Spleen (tissue), 11 donors: ENCODE measurements around the gene PRR13. TPM values are rescaled to one million over a fixed set of nuclear protein-coding genes. Genes with fewer than 3 reads are reported as not detected.
"Not testable (repeated sequence)": the region's sequence is repeated elsewhere in the genome, so short reads cannot be mapped to it uniquely, and the experiment has no call there.

Experiments used
- DNase-seq: peaks from one replicate; pipeline ENCODE4 v3.0.0-alpha.2; 2020
- H3K27ac ChIP-seq, 8 donors: fragments of 200-600 bp; sonication (generic) in 7 of 8; 1 replicate in 4 of 8; 2 replicates in 4 of 8; pipeline versions ENCODE4 v1.5.0 to v1.8.0; 2016 to 2021; ENCODE audit warnings: inconsistent platforms in 4 of 8, mild to moderate bottlenecking in 4 of 8, moderate library complexity in 1 of 8
- H3K27me3 ChIP-seq, 7 donors: fragments of 200-600 bp; sonication (generic) in 6 of 7; replicated peaks in 1 of 7; 1 replicate in 4 of 7; 2 replicates in 3 of 7; pipeline versions ENCODE4 v1.5.0 to v1.8.0; 2016 to 2021; ENCODE audit warnings: inconsistent platforms in 3 of 7, mild to moderate bottlenecking in 1 of 7
- H3K36me3 ChIP-seq, 6 donors: fragments of 200-600 bp; sonication (generic) in 5 of 6; 1 replicate in 4 of 6; 2 replicates in 2 of 6; pipeline versions ENCODE4 v1.5.0 to v1.8.0; 2016 to 2021; ENCODE audit warnings: inconsistent platforms in 2 of 6
- H3K4me1 ChIP-seq, 6 donors: fragments of 200-600 bp; sonication (generic) in 5 of 6; 1 replicate in 3 of 6; 2 replicates in 3 of 6; pipeline versions ENCODE4 v1.5.0 to v1.8.0; 2016 to 2021; ENCODE audit warnings: inconsistent platforms in 3 of 6
- H3K4me3 ChIP-seq, 8 donors: fragments of 200-600 bp; sonication (generic) in 7 of 8; 1 replicate in 4 of 8; 2 replicates in 4 of 8; pipeline versions ENCODE4 v1.5.0 to v1.8.0; 2016 to 2021; ENCODE audit warnings: inconsistent platforms in 4 of 8, mild to moderate bottlenecking in 4 of 8, moderate library complexity in 2 of 8
- H3K9me3 ChIP-seq, 8 donors: fragments of 200-600 bp; sonication (generic) in 7 of 8; 1 replicate in 4 of 8; 2 replicates in 4 of 8; pipeline versions ENCODE4 v1.5.0 to v1.8.0; 2016 to 2021; ENCODE audit warnings: inconsistent platforms in 4 of 8
- POLR2A ChIP-seq, 3 donors: fragments of 450-650 bp; IDR thresholded peaks; one replicate each; pipeline ENCODE4 v1.5.1; 2017; ENCODE audit warnings: antibody characterized with exemption in 3 of 3, mild to moderate bottlenecking in 1 of 3
- POLR2AphosphoS5 ChIP-seq, 3 donors: sonication (generic); formaldehyde crosslinking; IDR thresholded peaks; one replicate each; pipeline ENCODE4 v1.5.1; 2017; ENCODE audit warnings: antibody characterized with exemption in 3 of 3
- WGBS, 5 donors: extraction: QIAGEN DNeasy Blood & Tissue Kit in 3 of 5; methylation state at CpG; one replicate each; pipeline versions ENCODE4 v1.1.5 to v1.1.7; 2013 to 2018; 5-methylcytosine and 5-hydroxymethylcytosine counted together
- intact Hi-C: fragments of 100-400 bp; cut with DNase I; formaldehyde crosslinking; loops from one replicate; pipeline ENCODE4 v1.15.0; 2023; ENCODE audit warnings: low total_unique reads
- polyA plus RNA-seq, 3 donors: library from polyadenylated mRNA; stranded (reverse); fragments of 200-250 nt; gene quantifications; one replicate each; pipeline ENCODE4 v1.2.1, GENCODE V29; 2013
- total RNA-seq, 7 donors: library from RNA; depleted of rRNA in 3 of 7; stranded (reverse); fragments of >200 nt in 3 of 7; fragmentation: NEBNext Ultra II Directional in 4 of 7; extraction: Animal tissue kit (Norgen Biotek cat#: 25700) in 4 of 7; gene quantifications; one replicate each; pipeline versions ENCODE4 v1.1.0 to v1.2.1, GENCODE V29; 2016 to 2021
- TF ChIP-seq, protein P1 (sequence below), 11 experiments: fragments of 200-600 bp in 7 of 11; fragments of 450-650 bp in 4 of 11; sonication (generic) in 4 of 11; IDR thresholded peaks in 8 of 11; conservative IDR thresholded peaks in 3 of 11; 1 replicate in 7 of 11; 2 replicates in 4 of 11; pipeline versions ENCODE4 v1.4.0 to v1.8.0; 2016 to 2021; ENCODE audit warnings: antibody characterized with exemption in 11 of 11, inconsistent platforms in 4 of 11, mild to moderate bottlenecking in 1 of 11
- donor health status: healthy with polysubstance abuse.
- donor health status: DM: no; HTN: no; CAD: no; lungs with moderate emphysema.
- donor health status: DM: no; HTN: no; CAD: no.
- donor health status: Bipolar disorder and iron deficiency.
- donor health status: healthy.
- donor health status: DM: no; HTN: no; CAD: no.
- donor health status: DM: yes; HTN: yes; CAD: no.

PRR13 gene
- total and polyA plus RNA-seq, 10 donors, result 127 to 262 (median 209) TPM

GRCh38 chr12:53479331-53479730, 37.8 kb downstream of the PRR13 start:
- H3K4me1 ChIP-seq, result peaks cover 0 to 77% (median 42%) of the 10 kb centered on the region in 6 donors
- H3K4me3 ChIP-seq, result no peak overlapping the region
- TF ChIP-seq, protein P1, sequence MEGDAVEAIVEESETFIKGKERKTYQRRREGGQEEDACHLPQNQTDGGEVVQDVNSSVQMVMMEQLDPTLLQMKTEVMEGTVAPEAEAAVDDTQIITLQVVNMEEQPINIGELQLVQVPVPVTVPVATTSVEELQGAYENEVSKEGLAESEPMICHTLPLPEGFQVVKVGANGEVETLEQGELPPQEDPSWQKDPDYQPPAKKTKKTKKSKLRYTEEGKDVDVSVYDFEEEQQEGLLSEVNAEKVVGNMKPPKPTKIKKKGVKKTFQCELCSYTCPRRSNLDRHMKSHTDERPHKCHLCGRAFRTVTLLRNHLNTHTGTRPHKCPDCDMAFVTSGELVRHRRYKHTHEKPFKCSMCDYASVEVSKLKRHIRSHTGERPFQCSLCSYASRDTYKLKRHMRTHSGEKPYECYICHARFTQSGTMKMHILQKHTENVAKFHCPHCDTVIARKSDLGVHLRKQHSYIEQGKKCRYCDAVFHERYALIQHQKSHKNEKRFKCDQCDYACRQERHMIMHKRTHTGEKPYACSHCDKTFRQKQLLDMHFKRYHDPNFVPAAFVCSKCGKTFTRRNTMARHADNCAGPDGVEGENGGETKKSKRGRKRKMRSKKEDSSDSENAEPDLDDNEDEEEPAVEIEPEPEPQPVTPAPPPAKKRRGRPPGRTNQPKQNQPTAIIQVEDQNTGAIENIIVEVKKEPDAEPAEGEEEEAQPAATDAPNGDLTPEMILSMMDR (IDR thresholded peaks at IDR 0.05 in 8 of 11, conservative IDR thresholded peaks at IDR 0.05 in 3 of 11), result no peak
- no peak for TF ChIP-seq POLR2AphosphoS5 (IDR thresholded peaks at IDR 0.05)
- TF ChIP-seq POLR2A (IDR thresholded peaks at IDR 0.05), result no peak
- peak overlapping the region in 2 of 8 donors; percentile 9 to 22 for H3K27ac ChIP-seq
- peaks cover 8 to 100% (median 96%) of the 10 kb centered on the region in 6 donors for H3K36me3 ChIP-seq
- intact Hi-C loops, result no loop called here
- H3K9me3 ChIP-seq, result no peaks in the 10 kb centered on the region
- H3K27me3 ChIP-seq, result no peaks in the 10 kb centered on the region
- 82 to 94% (median 90%) methylated on average over 5 of the region's 5 CpGs for WGBS, 5 donors
- no peak for DNase-seq

DNA sequence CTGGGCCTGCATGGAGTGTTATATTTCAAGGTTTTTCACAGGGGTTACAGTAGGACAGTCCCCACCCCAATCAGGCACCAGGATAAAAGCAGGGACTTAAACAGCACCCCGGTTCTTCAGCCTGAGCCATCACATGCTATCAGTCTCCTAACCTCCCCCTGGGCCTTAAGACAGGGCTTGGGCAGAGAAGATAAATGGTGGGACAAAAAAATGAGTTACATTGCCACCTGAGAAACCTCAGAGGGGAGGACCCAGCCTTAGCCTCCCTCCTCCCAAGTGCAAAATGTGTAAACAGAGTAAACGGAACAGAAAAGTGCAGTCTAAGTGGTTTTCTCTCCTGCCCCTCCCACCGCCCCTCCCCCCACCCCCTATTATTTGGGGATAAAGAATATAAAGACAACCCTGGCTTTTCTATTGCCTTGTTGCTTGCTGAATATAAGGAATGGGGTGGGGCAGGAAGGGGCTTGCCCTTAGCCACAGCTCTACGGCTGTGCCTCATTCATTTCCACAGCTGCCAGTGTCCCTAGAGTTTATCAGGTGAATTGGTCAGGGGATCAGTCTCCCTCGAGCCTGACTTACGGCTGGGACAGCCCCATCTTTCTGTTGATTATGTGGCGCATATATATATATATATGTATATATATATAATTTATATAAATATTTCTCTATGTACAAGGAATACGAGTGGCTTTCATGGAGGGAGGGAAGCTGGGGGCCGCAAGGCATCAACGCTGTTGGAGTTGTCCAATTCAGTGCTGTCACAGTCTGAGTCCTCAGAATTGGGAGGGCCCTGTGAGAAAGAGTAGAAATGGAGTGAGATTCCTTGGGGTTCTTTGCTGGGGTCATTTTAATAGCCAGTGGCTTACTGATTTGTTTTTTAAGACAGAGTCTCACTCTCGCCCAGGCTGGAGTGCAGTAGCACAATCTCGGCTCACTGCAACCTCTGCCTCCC, 39.2 kb downstream of the PRR13 start:
- no peaks in the 10 kb centered on the region for H3K9me3 ChIP-seq
- intact Hi-C loops, result no loop called here
- H3K4me1 ChIP-seq, result peaks cover 0 to 63% (median 31%) of the 10 kb centered on the region in 6 donors
- H3K4me3 ChIP-seq, result no peak overlapping the region
- no peak for DNase-seq
- peaks cover 6 to 100% (median 95%) of the 10 kb centered on the region in 6 donors for H3K36me3 ChIP-seq
- no peaks in the 10 kb centered on the region for H3K27me3 ChIP-seq
- peak overlapping the region in 4 of 8 donors; percentile 5 to 51 (median 36) for H3K27ac ChIP-seq
- TF ChIP-seq, protein P1 (IDR thresholded peaks at IDR 0.05 in 8 of 11, conservative IDR thresholded peaks at IDR 0.05 in 3 of 11), result no peak
- TF ChIP-seq POLR2A (IDR thresholded peaks at IDR 0.05), result no peak
- TF ChIP-seq POLR2AphosphoS5 (IDR thresholded peaks at IDR 0.05), result no peak
- 69 to 82% (median 80%) methylated on average over 12 of the region's 12 CpGs for WGBS, 5 donors

GRCh38 chr12:53481458-53481857, 39.9 kb downstream of the PRR13 start:
- Histone ChIP-seq H3K36me3 (peaks cover 6 to 100% (median 95%) of the 10 kb centered on the region in 6 donors), H3K27ac (peak overlapping the region in 4 of 8 donors; percentile 16 to 51 (median 32)), H3K4me1 (peaks cover 0 to 64% (median 29%) of the 10 kb centered on the region in 6 donors)
- DNase-seq, H3K4me3 ChIP-seq, H3K27me3 ChIP-seq, H3K9me3 ChIP-seq, intact Hi-C loops: not testable (repeated sequence)
- WGBS, 5 donors, result 74 to 86% (median 77%) methylated on average over 6 of the region's 6 CpGs

DNA sequence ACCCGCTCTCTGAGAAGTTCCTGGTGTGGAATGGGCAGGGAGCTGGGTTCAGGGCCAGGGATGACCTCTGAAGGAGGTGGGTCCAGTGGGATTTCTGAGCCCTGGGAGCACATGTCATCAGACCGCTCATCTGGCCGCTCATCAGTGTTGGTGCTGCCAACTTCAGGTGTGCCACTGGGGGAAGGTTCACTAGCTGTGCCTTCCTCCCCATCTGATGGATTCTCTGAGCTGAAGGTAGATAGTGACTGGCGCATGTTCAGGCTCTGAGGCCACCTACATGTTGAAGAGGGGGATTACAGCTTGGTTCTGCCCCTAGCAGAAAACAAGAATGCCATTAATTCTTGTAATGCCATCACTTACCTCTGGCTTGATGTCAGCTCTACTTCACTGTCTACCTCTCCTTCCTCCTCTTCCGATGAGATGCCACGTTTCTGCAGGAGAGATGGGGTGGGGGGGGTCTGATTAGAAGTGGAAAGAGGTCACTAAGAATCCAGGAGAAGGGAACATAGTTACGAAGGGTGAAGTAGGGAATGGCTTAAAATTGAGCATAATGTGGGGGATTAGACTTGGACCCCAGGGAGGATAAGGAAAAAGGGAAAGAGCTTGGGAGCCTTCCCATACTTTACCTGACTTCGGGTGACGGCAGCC, 40.5 kb downstream of the PRR13 start:
- TF ChIP-seq, protein P1 (IDR thresholded peaks at IDR 0.05 in 8 of 11, conservative IDR thresholded peaks at IDR 0.05 in 3 of 11), result no peak
- peak in 2 of 3 donors; percentile 11 for TF ChIP-seq POLR2AphosphoS5 (IDR thresholded peaks at IDR 0.05)
- Histone ChIP-seq H3K4me1 (peaks cover 0 to 59% (median 29%) of the 10 kb centered on the region in 6 donors), H3K27ac (peak overlapping the region in 4 of 8 donors; percentile 2 to 51 (median 30)), H3K36me3 (peaks cover 6 to 100% (median 94%) of the 10 kb centered on the region in 6 donors), H3K27me3 (no peaks in the 10 kb centered on the region), H3K9me3 (no peaks in the 10 kb centered on the region), H3K4me3 (no peak overlapping the region)
- 80 to 87% (median 83%) methylated on average over 9 of the region's 9 CpGs for WGBS, 5 donors
- DNase-seq, result no peak
- intact Hi-C loops, result no loop called here
